H9 (cell line): Measurements from ENCODE around the gene TM4SF1. TPM values are rescaled to one million over a fixed set of nuclear protein-coding genes. Genes with fewer than 3 reads are reported as not detected.

Source experiments
- DNase-seq: peaks from one replicate; pipeline ENCODE4 v3.0.0-alpha.2; 2017
- H2AFZ ChIP-seq: one replicate; pipeline ENCODE4 v1.6.1; 2013; ENCODE audit warnings: mild to moderate bottlenecking, low read length, control low read depth, moderate library complexity
- H2AK5ac ChIP-seq: 2 replicates; pipeline ENCODE4 v1.6.1; 2013; ENCODE audit warnings: low read length, control low read depth, mixed read lengths; ENCODE audit not compliant: insufficient read length
- H2BK120ac ChIP-seq: one replicate; pipeline ENCODE4 v1.6.1; 2013; ENCODE audit warnings: low read depth, mild to moderate bottlenecking, low read length, control low read depth, inconsistent platforms; ENCODE audit not compliant: poor library complexity, severe bottlenecking
- H2BK12ac ChIP-seq: 2 replicates; pipeline ENCODE4 v1.6.1; 2013; ENCODE audit warnings: low read length, control low read depth, mixed read lengths, low read depth; ENCODE audit not compliant: insufficient read length
- H2BK15ac ChIP-seq: 2 replicates; pipeline ENCODE4 v1.6.1; 2013; ENCODE audit warnings: low read depth, low read length, control low read depth
- H2BK20ac ChIP-seq: one replicate; pipeline ENCODE4 v1.6.1; 2013; ENCODE audit warnings: low read depth, mild to moderate bottlenecking, low read length, control low read depth, inconsistent platforms; ENCODE audit not compliant: poor library complexity, severe bottlenecking
- H2BK5ac ChIP-seq: 2 replicates; pipeline ENCODE4 v1.6.1; 2013; ENCODE audit warnings: low read length, control low read depth, mixed read lengths; ENCODE audit not compliant: insufficient read length
- H3K14ac ChIP-seq: 2 replicates; pipeline ENCODE4 v1.6.1; 2013; ENCODE audit warnings: low read length, control low read depth; ENCODE audit not compliant: insufficient read depth
- H3K18ac ChIP-seq: 2 replicates; pipeline ENCODE4 v1.6.1; 2013; ENCODE audit warnings: low read depth, mild to moderate bottlenecking, mixed read lengths, low read length, control low read depth; ENCODE audit not compliant: insufficient read length
- H3K23ac ChIP-seq: 2 replicates; pipeline ENCODE4 v1.6.1; 2013; ENCODE audit warnings: low read length, control low read depth, mixed read lengths, low read depth; ENCODE audit not compliant: insufficient read length
- H3K23me2 ChIP-seq: 2 replicates; pipeline ENCODE4 v1.6.1; 2013; ENCODE audit warnings: low read depth, mild to moderate bottlenecking, mixed read lengths, low read length, control low read depth; ENCODE audit not compliant: insufficient read length, poor library complexity, severe bottlenecking
- H3K27ac ChIP-seq: 2 replicates; pipeline ENCODE4 v1.5.1; 2013; ENCODE audit warnings: low read length, control low read depth, mixed read lengths, low read depth; ENCODE audit not compliant: insufficient read length
- H3K27me3 ChIP-seq: 2 replicates; pipeline ENCODE4 v1.6.1; 2013; ENCODE audit warnings: low read length, control low read depth, inconsistent platforms; ENCODE audit not compliant: insufficient read depth
- H3K4ac ChIP-seq: 2 replicates; pipeline ENCODE4 v1.6.1; 2013; ENCODE audit warnings: low read depth, mild to moderate bottlenecking, control low read depth, inconsistent platforms, low read length, moderate library complexity
- H3K4me1 ChIP-seq: 2 replicates; pipeline ENCODE4 v1.6.1; 2013; ENCODE audit warnings: low read length, control low read depth, inconsistent platforms; ENCODE audit not compliant: insufficient read depth
- H3K4me2 ChIP-seq: 2 replicates; pipeline ENCODE4 v1.6.1; 2013; ENCODE audit warnings: low read length, control low read depth, mixed read lengths; ENCODE audit not compliant: insufficient read length, insufficient read depth
- H3K56ac ChIP-seq: 2 replicates; pipeline ENCODE4 v1.6.1; 2013; ENCODE audit warnings: low read depth, mild to moderate bottlenecking, mixed read lengths, low read length, control low read depth; ENCODE audit not compliant: insufficient read length
- H3K79me1 ChIP-seq: 2 replicates; pipeline ENCODE4 v1.6.1; 2013; ENCODE audit warnings: low read depth, mild to moderate bottlenecking, moderate library complexity, low read length, control low read depth, inconsistent platforms; ENCODE audit not compliant: insufficient read depth, poor library complexity, severe bottlenecking
- H3K79me2 ChIP-seq: 2 replicates; pipeline ENCODE4 v1.6.1; 2013; ENCODE audit warnings: low read length, control low read depth, inconsistent platforms; ENCODE audit not compliant: insufficient read depth
- H3K9ac ChIP-seq: 2 replicates; pipeline ENCODE4 v1.6.1; 2013; ENCODE audit warnings: low read length, control low read depth, mixed read lengths; ENCODE audit not compliant: insufficient read length; ENCODE audit errors: extremely low read depth
- H3K9me3 ChIP-seq: one replicate; pipeline ENCODE4 v1.6.1; 2013; ENCODE audit warnings: low read depth, low read length, inconsistent platforms; ENCODE audit not compliant: control insufficient read depth
- H3T11ph ChIP-seq: one replicate; pipeline ENCODE4 v1.6.1; 2013; ENCODE audit warnings: mild to moderate bottlenecking, low read length, control low read depth, inconsistent platforms
- H4K20me1 ChIP-seq: one replicate; pipeline ENCODE4 v1.6.1; 2013; ENCODE audit not compliant: control insufficient read depth, insufficient read length, insufficient read depth
- H4K5ac ChIP-seq: 2 replicates; pipeline ENCODE4 v1.6.1; 2013; ENCODE audit warnings: low read depth, mild to moderate bottlenecking, mixed read lengths, low read length, control low read depth; ENCODE audit not compliant: insufficient read length
- H4K8ac ChIP-seq: replicated peaks from 2 replicates; pipeline ENCODE4 v1.6.1; 2013; ENCODE audit warnings: low read length, control low read depth, mixed read lengths, low read depth; ENCODE audit not compliant: insufficient read length
- H4K91ac ChIP-seq: 2 replicates; pipeline ENCODE4 v1.6.1; 2013; ENCODE audit warnings: low read depth, mild to moderate bottlenecking, moderate library complexity, mixed read lengths, low read length, control low read depth; ENCODE audit not compliant: insufficient read length
- H3K27ac Mint-ChIP-seq, 3 experiments: 2 replicates in 2 of 3; 3 replicates in 1 of 3; pipeline ENCODE4 v1.8.0; 2020 to 2021; ENCODE audit warnings: mixed read lengths in 3 of 3, mild to moderate bottlenecking in 1 of 3, moderate library complexity in 1 of 3
- H3K27me3 Mint-ChIP-seq: 2 replicates; pipeline ENCODE4 v1.8.0; 2021; ENCODE audit warnings: low read depth, mild to moderate bottlenecking, moderate library complexity, mixed read lengths
- H3K36me3 Mint-ChIP-seq, 3 experiments: 2 replicates in 2 of 3; 3 replicates in 1 of 3; pipeline ENCODE4 v1.8.0; 2020 to 2021; ENCODE audit warnings: low read depth in 3 of 3, mixed read lengths in 3 of 3; ENCODE audit not compliant: insufficient read depth in 1 of 3
- H3K4me1 Mint-ChIP-seq, 2 experiments: 2 replicates each; pipeline ENCODE4 v1.8.0; 2020; ENCODE audit warnings: mixed read lengths in 2 of 2
- H3K4me3 Mint-ChIP-seq, 2 experiments: 2 replicates in 1 of 2; 3 replicates in 1 of 2; pipeline ENCODE4 v1.8.0; 2020 to 2021; ENCODE audit warnings: mild to moderate bottlenecking in 2 of 2, mixed read lengths in 2 of 2, moderate library complexity in 1 of 2
- H3K9me3 Mint-ChIP-seq, 2 experiments: 2 replicates in 1 of 2; 3 replicates in 1 of 2; pipeline ENCODE4 v1.8.0; 2020; ENCODE audit warnings: mild to moderate bottlenecking in 2 of 2, mixed read lengths in 2 of 2, moderate library complexity in 1 of 2
- WGBS: extraction: QIAGEN DNeasy Blood & Tissue Kit; methylation state at CpG from one replicate; pipeline ENCODE4 v1.1.7; 2013; ENCODE audit warnings: missing lambda C conversion rate, low lambda C conversion rate, mixed read lengths; ENCODE audit not compliant: insufficient read length; ENCODE audit errors: extremely low coverage; 5-methylcytosine and 5-hydroxymethylcytosine counted together
- total RNA-seq: library from RNA; stranded (reverse); gene quantifications from 2 replicates; pipeline ENCODE4 v1.2.1, GENCODE V29; 2021
- TF ChIP-seq, protein P1 (sequence below): fragments of 200-600 bp; sonication (generic); conservative IDR thresholded peaks from 3 replicates; pipeline ENCODE4 v1.8.0; 2021; ENCODE audit warnings: antibody characterized with exemption, mild to moderate bottlenecking

TM4SF1 gene
- total RNA-seq, 1 experiment from 2014 or later: 1.2 TPM

DNA sequence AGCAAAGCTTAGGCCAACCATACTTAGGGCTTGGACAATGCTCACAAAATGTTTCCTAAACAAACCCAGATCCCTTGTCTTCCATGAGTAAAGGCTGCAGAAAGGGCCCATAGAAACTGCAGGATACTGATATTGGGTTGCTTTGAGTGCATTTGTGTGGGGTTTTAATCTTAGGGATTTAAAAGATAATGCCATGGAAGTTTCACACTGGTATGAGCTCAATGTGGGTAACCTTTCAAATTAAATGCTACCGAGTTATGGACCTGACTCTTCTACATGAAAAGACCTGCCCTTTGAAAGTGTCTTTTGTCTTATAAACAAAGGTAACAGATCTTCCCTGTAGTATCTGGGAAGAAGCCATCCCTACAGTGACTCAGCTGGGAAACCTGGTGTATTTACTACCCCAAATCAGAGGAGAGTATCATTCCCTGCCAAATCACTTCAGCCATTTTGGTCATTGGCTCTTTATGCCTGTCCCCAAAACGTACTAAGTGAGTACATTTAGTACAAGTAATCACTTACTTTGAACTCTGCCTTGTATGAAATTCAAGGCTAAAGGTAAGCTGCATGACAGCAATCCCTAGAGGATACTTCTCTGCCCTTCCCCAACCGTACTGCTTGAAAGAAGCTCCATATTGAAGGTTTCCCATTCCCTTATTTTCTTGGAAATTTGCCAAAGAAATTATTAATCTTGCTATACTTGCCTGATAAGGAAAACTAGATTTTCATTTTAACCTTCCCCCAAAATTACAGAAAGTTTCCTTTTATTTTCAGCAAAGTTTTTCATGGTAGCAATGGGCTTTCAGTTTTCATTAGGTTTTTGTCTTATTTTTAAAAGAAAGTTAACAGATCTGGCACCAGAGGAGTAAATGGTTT, 7.2 kb downstream of the TM4SF1 start:
- no peaks in the 10 kb centered on the region for H3K79me1 ChIP-seq
- H2BK20ac ChIP-seq: no peak overlapping the region
- no peaks in the 10 kb centered on the region for H3K9me3 ChIP-seq
- H3K4me2 ChIP-seq: no peak overlapping the region
- peak overlapping the region; percentile 49 for H2AFZ ChIP-seq
- no peak overlapping the region for H2BK15ac ChIP-seq
- H3K4ac ChIP-seq: no peak overlapping the region
- no peak overlapping the region for H3T11ph ChIP-seq
- no peak overlapping the region for H4K91ac ChIP-seq
- no peaks in the 10 kb centered on the region for H3K79me2 ChIP-seq
- no peak overlapping the region for H3K23ac ChIP-seq
- WGBS: no CpG with 5 or more reads among the region's 3 CpGs
- H3K9ac ChIP-seq: no peak overlapping the region
- Mint-ChIP-seq H3K4me3 (peak overlapping the region in 1 of 2 experiments; percentile 15; a peak in 1 of 5 replicates), H3K9me3 (no peaks in the 10 kb centered on the region), H3K27me3 (no peaks in the 10 kb centered on the region), H3K4me1 (peaks cover 64 to 66% of the 10 kb centered on the region in 2 experiments), H3K27ac (peak overlapping the region; percentile 77 to 96 (median 96); a peak in 6 of 7 replicates), H3K36me3 (no peaks in the 10 kb centered on the region)
- no peak overlapping the region for H2BK12ac ChIP-seq
- H3K23me2 ChIP-seq: no peaks in the 10 kb centered on the region
- no peak overlapping the region for H2BK5ac ChIP-seq
- no peak overlapping the region for H4K5ac ChIP-seq
- no peak overlapping the region for H3K14ac ChIP-seq
- DNase-seq: no peak
- H3K27me3 ChIP-seq: no peaks in the 10 kb centered on the region
- H2AK5ac ChIP-seq: no peak overlapping the region
- no peak overlapping the region for H3K56ac ChIP-seq
- H4K20me1 ChIP-seq: no peaks in the 10 kb centered on the region
- no peak overlapping the region for H4K8ac ChIP-seq
- H2BK120ac ChIP-seq: no peak overlapping the region
- H3K4me1 ChIP-seq: peaks cover 5% of the 10 kb centered on the region
- H3K27ac ChIP-seq: peak overlapping the region; percentile 83
- H3K18ac ChIP-seq: peak overlapping the region; percentile 56
- TF ChIP-seq, protein P1, sequence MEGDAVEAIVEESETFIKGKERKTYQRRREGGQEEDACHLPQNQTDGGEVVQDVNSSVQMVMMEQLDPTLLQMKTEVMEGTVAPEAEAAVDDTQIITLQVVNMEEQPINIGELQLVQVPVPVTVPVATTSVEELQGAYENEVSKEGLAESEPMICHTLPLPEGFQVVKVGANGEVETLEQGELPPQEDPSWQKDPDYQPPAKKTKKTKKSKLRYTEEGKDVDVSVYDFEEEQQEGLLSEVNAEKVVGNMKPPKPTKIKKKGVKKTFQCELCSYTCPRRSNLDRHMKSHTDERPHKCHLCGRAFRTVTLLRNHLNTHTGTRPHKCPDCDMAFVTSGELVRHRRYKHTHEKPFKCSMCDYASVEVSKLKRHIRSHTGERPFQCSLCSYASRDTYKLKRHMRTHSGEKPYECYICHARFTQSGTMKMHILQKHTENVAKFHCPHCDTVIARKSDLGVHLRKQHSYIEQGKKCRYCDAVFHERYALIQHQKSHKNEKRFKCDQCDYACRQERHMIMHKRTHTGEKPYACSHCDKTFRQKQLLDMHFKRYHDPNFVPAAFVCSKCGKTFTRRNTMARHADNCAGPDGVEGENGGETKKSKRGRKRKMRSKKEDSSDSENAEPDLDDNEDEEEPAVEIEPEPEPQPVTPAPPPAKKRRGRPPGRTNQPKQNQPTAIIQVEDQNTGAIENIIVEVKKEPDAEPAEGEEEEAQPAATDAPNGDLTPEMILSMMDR: no peak
